Measurements from ENCODE around the gene TAS2R5. TPM values are rescaled to one million over a fixed set of nuclear protein-coding genes. Genes with fewer than 3 reads are reported as not detected.

TAS2R5 gene
- total RNA-seq, 4 donors from 2014 or later, result 0.47 to 3.4 (median 0.98) TPM; not detected in 1

DNA sequence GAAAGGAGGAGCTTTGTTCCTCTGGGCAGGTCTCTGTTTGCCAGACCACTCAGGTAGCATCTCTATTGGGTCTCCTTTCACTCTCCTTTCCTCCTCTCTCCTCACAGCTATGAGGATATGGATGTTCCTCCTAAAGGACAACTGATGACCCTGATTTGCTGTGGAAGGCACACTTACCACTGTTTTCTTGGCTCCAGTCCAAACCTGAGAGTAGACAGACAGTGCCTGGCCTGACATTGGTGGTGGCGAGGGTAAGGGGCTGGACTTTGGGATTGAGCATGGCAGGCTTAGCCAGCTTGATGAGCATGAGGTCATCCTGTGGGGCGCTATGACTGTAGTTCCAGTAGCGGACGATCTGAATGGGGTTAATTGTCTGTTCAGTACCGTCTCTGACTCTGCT, 47.7 kb downstream of the TAS2R5 start:
- TF ChIP-seq, protein P1, sequence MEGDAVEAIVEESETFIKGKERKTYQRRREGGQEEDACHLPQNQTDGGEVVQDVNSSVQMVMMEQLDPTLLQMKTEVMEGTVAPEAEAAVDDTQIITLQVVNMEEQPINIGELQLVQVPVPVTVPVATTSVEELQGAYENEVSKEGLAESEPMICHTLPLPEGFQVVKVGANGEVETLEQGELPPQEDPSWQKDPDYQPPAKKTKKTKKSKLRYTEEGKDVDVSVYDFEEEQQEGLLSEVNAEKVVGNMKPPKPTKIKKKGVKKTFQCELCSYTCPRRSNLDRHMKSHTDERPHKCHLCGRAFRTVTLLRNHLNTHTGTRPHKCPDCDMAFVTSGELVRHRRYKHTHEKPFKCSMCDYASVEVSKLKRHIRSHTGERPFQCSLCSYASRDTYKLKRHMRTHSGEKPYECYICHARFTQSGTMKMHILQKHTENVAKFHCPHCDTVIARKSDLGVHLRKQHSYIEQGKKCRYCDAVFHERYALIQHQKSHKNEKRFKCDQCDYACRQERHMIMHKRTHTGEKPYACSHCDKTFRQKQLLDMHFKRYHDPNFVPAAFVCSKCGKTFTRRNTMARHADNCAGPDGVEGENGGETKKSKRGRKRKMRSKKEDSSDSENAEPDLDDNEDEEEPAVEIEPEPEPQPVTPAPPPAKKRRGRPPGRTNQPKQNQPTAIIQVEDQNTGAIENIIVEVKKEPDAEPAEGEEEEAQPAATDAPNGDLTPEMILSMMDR (IDR thresholded peaks at IDR 0.05 in 4 of 5, conservative IDR thresholded peaks at IDR 0.05 in 1 of 5), result no peak
- TF ChIP-seq POLR2A (IDR thresholded peaks at IDR 0.05), result no peak
- no peak overlapping the region for H3K4me3 ChIP-seq
- H3K36me3 ChIP-seq, result no peaks in the 10 kb centered on the region
- no peaks in the 10 kb centered on the region for H3K27me3 ChIP-seq
- intact Hi-C loops (cut with DNase I; ENCODE audit: low total_unique reads) (no loop called here), in situ Hi-C loops (cut with MboI; ENCODE audit: low sequenced_read_pairs in 4 of 4) (no loop called here)
- ATAC-seq (no peak), DNase-seq (no peak)
- H3K9me3 ChIP-seq, result no peaks in the 10 kb centered on the region
- no peaks in the 10 kb centered on the region for H3K4me1 ChIP-seq
- no peak overlapping the region for H3K27ac ChIP-seq

DNA sequence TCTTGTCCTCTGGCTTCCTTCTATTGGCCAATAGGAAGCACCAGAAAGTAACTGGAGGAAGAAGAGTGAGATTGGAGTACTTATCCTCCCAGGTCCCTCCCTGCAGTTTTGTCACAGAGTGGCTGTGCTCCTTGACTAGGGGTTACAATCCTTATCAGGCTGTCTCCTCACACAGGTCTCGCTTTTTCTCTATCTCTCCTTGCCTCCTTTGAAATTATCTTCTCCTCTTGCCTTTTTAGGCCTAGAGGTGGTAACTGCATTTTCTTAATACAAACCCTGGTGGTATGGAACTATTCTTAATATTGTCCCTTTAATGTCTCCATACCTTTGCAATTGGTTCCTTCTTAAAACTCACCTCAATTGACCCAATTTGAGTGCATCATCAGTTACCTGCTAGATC, 48.6 kb downstream of the TAS2R5 start:
- Histone ChIP-seq H3K27ac (no peak overlapping the region), H3K9me3 (no peaks in the 10 kb centered on the region), H3K4me1 (no peaks in the 10 kb centered on the region), H3K27me3 (no peaks in the 10 kb centered on the region), H3K4me3 (no peak overlapping the region), H3K36me3 (no peaks in the 10 kb centered on the region)
- ATAC-seq (no peak), DNase-seq (no peak)
- in situ Hi-C loops (cut with MboI; ENCODE audit: low sequenced_read_pairs in 4 of 4), result no loop called here
- intact Hi-C loops (cut with DNase I; ENCODE audit: low total_unique reads), result no loop called here
- TF ChIP-seq POLR2A (IDR thresholded peaks at IDR 0.05), result no peak
- TF ChIP-seq, protein P1 (IDR thresholded peaks at IDR 0.05 in 4 of 5, conservative IDR thresholded peaks at IDR 0.05 in 1 of 5), result no peak

DNA sequence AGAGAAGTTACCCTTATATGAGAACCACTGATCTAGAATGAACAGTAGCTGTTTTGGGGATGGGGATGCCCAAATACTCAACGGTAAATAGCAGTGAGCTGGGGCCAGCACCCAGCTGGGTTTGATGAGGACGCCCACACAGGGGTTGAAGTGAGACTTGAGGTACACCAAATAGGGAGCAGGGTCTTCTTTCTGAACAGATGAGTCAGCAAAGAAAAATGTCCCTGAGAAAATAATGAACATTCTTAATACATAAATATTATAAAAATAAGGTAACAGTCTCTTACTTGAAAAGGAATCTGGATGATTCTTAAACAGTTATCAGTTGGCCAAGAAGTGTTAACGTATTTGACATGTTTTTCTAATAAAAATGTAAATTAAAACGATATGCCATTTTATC, 49.2 kb downstream of the TAS2R5 start:
- Histone ChIP-seq H3K27ac (no peak overlapping the region), H3K36me3 (no peaks in the 10 kb centered on the region), H3K9me3 (no peaks in the 10 kb centered on the region), H3K4me1 (no peaks in the 10 kb centered on the region), H3K27me3 (no peaks in the 10 kb centered on the region), H3K4me3 (no peak overlapping the region)
- no peak for ATAC-seq
- DNase-seq, result no peak
- intact Hi-C loops (cut with DNase I; ENCODE audit: low total_unique reads) (no loop called here), in situ Hi-C loops (cut with MboI; ENCODE audit: low sequenced_read_pairs in 4 of 4) (no loop called here)
- TF ChIP-seq, protein P1 (IDR thresholded peaks at IDR 0.05 in 4 of 5, conservative IDR thresholded peaks at IDR 0.05 in 1 of 5), result no peak
- no peak for TF ChIP-seq POLR2A (IDR thresholded peaks at IDR 0.05)

DNA sequence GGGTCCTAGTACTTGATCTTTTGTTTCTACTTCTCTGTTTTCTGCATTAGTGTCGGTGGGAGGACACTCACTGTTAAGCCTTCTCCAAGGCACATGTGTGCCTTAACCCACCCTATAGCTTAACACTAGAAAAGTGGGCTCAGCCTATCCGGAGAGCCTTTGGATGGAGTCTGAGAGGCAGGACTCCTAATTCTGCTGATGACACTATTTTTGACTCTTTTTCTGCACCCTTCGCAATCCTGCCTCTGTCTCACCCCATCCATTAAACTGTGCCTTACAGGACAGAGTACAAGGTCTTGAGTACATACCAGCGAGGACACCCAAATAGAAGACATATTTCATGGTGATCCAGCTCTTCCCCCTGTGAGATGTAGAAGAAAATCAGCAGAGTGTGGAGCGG, 50.7 kb downstream of the TAS2R5 start:
- no peaks in the 10 kb centered on the region for H3K27me3 ChIP-seq
- TF ChIP-seq POLR2A (IDR thresholded peaks at IDR 0.05), result no peak
- TF ChIP-seq, protein P1 (IDR thresholded peaks at IDR 0.05 in 4 of 5, conservative IDR thresholded peaks at IDR 0.05 in 1 of 5), result no peak
- no peak for DNase-seq
- no peak overlapping the region for H3K27ac ChIP-seq
- in situ Hi-C loops (cut with MboI; ENCODE audit: low sequenced_read_pairs in 4 of 4), result no loop called here
- H3K4me3 ChIP-seq, result no peak overlapping the region
- no peaks in the 10 kb centered on the region for H3K36me3 ChIP-seq
- intact Hi-C loops (cut with DNase I; ENCODE audit: low total_unique reads), result no loop called here
- H3K4me1 ChIP-seq, result no peaks in the 10 kb centered on the region
- no peaks in the 10 kb centered on the region for H3K9me3 ChIP-seq
- ATAC-seq, result no peak

Other genes with a start within 250 kb of the TAS2R5 start
- gene AGK, start 238.8 kb upstream of the TAS2R5 start, total RNA-seq, result 10 to 100 TPM in 2 of 4 donors, 1 to 10 TPM in 2; 6.5 to 17.1 (median 11.5) TPM
- 1 to 10 TPM; 4.9 to 8.2 (median 6.7) TPM for gene DENND11, start 88.1 kb upstream of the TAS2R5 start, total RNA-seq
- not detected for gene WEE2, start 81.9 kb upstream of the TAS2R5 start, total RNA-seq
- gene SSBP1, start 51.9 kb upstream of the TAS2R5 start, total RNA-seq, result 100 to 1,000 TPM; 127 to 147 (median 138) TPM
- gene TAS2R3, start 26.1 kb upstream of the TAS2R5 start, total RNA-seq, result under 1 TPM in 2 of 4 donors, not detected in 2; 0.75 to 0.92 TPM
- gene TAS2R4, start 13.5 kb upstream of the TAS2R5 start, total RNA-seq, result 1 to 10 TPM in 1 of 4 donors, under 1 TPM in 1, not detected in 2; 0.09 to 1.4 TPM
- not detected for gene PRSS37, start 51.3 kb downstream of the TAS2R5 start, total RNA-seq
- not detected for gene OR9A4, start 126.2 kb downstream of the TAS2R5 start, total RNA-seq
- not detected for gene CLEC5A, start 156.8 kb downstream of the TAS2R5 start, total RNA-seq
- gene TAS2R38, start 183.6 kb downstream of the TAS2R5 start, total RNA-seq, result not detected
- gene MGAM, start 205.7 kb downstream of the TAS2R5 start, total RNA-seq, result under 1 TPM in 3 of 4 donors, not detected in 1; 0.07 to 0.25 (median 0.13) TPM